GM21367 (cell line): ENCODE measurements around the gene TMEM203.
A peak's percentile ranks its signal among the peaks of the same experiment; 100 is the strongest.
"Not testable (repeated sequence)": the region's sequence is repeated elsewhere in the genome, so short reads cannot be mapped to it uniquely, and the experiment has no call there.

Experiments used
- ATAC-seq: cut with Tn5 transposase; IDR thresholded peaks from one replicate; pipeline ENCODE4 v1.9.1; 2021; ENCODE audit not compliant: unreplicated experiment

TMEM203 gene, protein sequence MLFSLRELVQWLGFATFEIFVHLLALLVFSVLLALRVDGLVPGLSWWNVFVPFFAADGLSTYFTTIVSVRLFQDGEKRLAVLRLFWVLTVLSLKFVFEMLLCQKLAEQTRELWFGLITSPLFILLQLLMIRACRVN

GRCh38 chr9:137205126-137206069, at the start of gene TMEM203, which contains the start of gene NDOR1:
Gene TMEM203, minus strand, starts transcription at chr9:137205648. Its CDS starts 234 bp downstream, at chr9:137205414.
Gene NDOR1, plus strand, starts transcription at chr9:137205700. Its CDS starts 78 bp downstream, at chr9:137205778.
- ATAC-seq, result no peak

DNA sequence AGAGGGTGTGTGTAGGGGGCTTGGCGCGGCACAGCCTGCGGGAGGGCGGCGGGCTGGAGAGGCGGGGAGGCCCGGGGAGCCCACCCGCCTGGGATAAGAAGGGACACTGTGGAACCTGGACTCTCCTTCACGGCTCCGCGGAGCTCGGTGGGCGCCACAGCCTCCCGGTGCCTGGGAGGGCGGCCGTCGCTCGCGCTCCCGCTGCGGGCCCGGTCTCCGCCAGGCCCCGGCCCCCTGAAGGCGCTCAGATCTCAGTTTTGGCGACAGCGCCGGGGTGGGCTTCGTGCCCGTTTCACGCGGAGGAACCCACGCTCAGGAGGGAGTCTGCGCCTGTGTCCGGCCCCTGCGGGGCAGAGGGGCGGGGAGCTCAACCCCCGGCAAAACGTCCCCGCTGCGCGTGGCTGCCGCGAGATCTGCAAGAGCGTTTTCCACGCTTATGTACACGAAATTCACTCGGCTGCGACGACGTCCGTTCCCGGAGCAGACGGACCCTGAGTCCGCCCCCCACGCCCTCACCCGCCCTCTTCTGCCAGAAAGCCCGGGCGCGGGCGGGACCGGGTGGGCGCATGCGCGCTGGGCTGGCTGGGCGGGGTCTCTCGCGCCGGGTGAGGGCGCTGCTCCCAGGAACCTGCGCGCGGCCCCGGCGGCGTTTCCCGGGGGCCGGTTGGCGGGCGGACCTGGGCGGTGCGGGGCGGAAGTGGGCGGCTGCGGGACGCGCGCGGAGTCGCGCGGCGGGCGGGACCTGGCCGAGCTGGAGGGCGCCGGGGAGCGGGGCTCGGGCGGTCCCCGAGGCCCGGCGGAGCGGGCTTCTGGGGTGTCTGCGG, 49.4 kb upstream of the TMEM203 start, which contains the start of gene NELFB:
Gene NELFB, plus strand, starts transcription at position 704 of the 824 bp plus-strand sequence.
- peak; percentile 64 for ATAC-seq

- ATAC-seq, result no peak
Observed at GRCh38 chr9:137253717-137254623, 48.5 kb upstream of the TMEM203 start.

DNA sequence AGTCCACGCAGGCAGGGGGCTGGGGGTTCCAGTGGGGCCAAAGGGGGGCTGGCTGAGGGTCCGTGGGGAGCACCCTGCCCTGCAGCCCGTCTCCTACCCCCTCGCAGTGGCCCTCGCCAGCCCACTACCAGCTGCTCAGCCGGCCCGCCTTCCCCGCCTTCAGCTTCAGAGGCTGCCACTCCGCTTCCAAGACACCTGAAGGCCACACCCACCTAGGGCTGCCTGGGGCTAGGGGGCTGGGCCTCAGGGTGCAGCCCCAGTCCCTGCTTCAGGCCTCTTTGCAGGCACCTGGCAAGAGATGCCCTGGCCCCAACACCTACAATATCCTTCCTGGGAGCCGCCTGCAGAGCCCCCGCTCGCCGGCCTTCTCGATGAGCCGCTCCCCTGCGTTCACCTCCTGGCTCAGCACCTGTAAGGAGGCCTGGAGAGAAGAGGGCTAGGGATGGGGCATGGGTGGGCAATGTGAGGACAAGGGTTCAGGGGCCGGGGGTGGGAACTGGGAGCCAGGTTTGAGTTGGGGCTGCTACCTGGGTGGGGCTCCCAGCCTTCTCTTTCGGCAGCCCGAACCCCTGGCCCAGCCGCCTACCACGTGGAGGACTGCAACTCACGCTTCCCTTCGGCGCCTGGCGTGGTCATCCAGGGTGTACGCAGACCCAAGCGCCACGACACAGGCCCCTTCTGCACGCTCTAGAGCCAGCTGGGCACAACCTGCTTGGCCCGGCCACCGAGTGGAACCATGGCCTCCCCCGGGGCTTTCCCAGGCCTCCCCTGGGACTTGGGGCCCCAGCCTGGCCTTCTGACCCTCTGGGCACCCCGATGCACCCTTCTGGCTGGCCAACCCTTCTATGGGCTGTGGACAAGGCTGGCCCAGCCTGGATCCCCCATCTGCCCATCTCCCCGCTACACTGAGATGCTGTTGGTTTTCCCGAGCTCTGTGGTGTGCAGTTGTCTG, 47.4 kb upstream of the TMEM203 start:
- ATAC-seq, result no peak

GRCh38 chr9:137251490-137252268, 46.2 kb upstream of the TMEM203 start:
- ATAC-seq, result no peak

DNA sequence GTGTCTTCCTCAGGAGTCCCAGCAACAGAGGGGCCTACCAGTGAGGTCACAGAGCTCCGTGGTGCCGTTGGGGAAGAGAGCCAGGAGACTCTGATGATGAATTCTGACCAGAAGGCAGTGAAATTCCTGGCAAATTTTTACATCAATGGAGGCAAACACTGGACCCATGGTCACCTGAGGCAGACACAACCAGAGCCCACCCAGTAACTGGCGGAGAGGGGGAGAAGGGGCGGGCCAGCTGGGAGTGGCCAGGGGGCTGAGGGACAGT, 45.7 kb upstream of the TMEM203 start, which contains the start of gene STPG3:
Gene STPG3, plus strand, starts transcription at position 93 of the 268 bp plus-strand sequence. Its CDS starts 1 bp downstream, at position 94.
- no peak for ATAC-seq

GRCh38 chr9:137250329-137251193, 45.1 kb upstream of the TMEM203 start:
- no peak for ATAC-seq

DNA sequence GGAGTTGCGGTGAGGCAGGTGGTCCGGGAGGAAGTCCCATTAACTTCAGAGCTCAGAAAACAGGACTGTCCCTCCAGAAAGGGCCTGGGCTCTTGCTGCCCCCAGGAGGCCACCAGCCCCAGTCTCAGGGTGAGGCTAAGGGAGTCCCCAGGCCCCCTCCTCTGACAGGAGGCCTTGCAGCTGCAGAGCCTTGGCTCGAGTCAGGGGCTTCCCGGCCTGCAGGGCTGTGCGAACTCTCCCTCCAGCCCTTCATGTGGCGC, 42.4 kb upstream of the TMEM203 start:
- ATAC-seq, result no peak

GRCh38 chr9:137247135-137247915, 41.9 kb upstream of the TMEM203 start:
- ATAC-seq, result no peak

DNA sequence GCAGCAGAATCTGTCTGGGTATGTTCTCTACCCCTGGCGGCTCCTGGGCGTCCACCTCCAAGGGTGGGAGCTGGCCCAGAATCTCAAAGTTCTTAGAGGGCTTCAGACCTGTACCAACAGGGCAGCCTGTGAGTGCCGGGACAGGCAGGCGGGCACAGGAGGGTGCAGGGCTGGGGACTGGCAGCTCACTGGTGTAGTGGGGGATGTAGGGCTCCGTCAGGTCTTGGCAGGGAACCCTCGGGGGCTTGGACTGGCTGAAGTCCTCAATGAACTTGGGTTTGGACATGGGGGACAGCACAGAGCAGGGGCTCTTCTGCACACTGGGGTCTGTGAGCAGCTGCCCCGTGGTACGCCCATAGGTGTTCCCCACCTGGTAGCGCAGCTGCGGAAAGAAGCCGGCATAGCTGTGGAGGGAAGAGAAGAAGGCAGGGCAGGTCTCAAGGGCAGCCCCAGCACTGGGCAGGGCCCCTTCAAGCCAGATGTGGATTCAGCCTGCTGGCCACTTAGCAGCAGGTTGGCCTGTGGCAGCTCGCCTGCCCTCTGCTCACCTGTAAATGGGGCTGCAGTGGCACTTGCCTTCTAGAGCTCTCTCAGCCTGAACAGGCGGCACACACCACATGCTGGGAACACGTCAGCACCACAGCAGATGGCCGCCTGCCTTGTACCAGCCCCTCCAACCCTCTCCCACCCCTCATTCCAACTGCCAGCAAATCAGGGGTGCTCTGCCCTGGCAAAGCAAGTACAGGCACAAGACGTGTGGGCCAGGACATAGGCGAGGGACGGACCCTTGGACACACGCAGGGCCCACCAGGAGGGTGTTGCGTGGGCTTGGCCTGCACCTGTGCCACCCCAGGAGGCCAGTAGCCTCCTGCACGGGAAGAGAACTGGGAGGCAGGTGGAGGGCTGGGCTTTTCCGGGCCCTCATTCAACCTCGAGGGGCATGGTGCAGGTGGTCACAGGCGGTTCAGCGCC, 40.3 kb upstream of the TMEM203 start:
- ATAC-seq, result no peak

DNA sequence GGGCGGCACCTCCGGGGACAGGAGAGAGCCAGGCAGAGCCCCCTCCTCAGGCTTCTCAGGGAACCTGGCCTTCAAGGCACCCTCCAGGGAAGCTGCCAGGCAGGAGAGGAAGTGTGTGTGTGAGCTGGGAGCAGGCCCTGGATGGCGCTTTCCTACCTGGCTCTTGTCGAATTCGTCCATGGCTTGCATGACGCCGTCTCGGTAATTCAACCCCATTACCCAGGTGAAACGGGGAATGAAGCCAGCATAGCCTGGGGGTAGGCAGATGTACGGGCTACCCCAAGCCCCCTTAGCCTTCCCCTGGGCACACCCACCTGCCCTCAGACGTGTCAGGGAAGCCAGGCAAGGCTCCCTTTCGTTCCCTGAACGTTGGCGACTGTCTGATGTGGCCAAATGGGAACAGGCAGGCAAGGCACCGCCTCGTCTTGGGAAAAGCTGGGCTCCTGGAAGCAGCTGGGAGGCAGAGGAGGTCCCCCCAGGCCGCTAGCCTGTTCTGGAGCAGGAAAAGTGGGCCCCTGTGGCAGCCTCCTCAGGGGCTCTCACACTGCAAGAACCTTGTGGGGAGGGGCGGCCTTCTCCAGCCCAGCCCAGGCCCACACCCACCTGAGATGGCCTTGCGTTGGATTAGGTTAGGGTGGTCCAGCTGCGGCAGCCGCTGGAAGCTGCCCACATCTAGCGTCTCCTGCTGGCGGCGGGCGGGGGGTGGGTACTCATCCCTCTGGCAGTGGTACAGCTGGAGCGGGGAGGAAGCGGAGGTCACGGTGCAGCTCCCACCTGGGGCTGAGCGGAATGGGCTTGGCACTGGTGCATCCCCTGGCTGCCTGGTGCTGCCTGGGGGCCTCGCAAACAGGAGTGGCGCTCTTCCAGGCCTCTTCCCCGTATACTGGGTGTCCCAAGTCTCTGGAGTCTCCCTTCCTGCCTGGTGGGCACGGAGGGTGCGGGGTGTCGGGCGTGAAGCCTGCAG, 39.3 kb upstream of the TMEM203 start:
- no peak for ATAC-seq

DNA sequence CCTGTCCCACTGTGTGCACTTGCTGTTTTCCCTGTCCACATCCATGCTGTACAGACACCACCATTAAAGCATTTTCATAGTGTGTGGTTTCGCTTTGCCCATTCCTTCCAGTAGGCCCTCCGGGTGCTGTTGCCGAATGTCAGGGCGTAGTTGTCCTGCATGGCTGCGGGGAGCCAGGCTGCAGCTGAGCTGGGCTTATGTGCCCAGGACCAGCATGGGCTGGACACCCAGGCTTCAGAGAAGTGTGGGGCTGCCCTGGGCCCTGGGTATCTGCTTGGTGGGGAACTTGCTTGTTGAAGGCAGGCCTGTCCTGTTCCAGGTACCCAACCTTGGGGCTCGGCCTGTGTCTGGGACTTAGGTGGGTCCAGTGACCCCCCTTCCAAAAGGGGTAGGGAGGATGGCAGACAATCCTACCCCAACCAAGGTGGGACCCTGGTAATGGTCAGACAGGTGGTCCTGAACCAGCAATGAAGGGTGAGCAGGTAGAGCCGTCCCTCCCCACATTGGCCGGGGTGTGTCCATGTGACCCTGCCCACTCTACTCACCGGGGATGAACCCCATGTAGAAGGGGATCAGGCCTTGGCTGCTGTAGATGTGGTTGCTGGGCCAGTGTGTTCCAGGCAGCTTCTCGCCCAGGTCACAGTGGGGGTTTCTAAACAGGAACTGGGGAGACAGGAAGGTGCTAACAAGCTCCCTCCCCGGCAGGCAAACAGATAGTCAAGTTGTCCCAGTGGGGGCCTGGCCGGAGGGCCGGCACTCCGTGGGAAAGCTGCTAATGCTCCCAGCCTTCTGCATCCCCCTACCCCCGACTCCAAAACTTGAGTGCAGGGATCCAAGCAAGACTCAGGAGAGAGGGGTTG, 38.4 kb upstream of the TMEM203 start:
- ATAC-seq, result no peak

DNA sequence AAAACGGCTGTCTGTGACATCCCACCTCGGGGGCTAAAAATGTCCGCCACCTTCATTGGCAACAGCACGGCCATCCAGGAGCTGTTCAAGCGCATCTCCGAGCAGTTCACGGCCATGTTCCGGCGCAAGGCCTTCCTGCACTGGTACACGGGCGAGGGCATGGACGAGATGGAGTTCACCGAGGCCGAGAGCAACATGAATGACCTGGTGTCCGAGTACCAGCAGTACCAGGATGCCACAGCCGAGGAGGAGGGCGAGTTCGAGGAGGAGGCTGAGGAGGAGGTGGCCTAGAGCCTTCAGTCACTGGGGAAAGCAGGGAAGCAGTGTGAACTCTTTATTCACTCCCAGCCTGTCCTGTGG, 37.8 kb upstream of the TMEM203 start:
- not testable (repeated sequence) for ATAC-seq
